Psoas muscle (tissue), 8 donors: ENCODE data around the gene TNIK. TPM values are rescaled to one million over a fixed set of nuclear protein-coding genes. Genes with fewer than 3 reads are reported as not detected.

Source experiments
- ATAC-seq, 4 donors: fragments of 200-7000 bp; cut with Tn5 transposase; one replicate each; pipeline ENCODE4 v1.9.1; 2020; ENCODE audit warnings: moderate library complexity in 3 of 4, mild to moderate bottlenecking in 2 of 4
- DNase-seq, 2 donors: peaks; one replicate each; pipeline ENCODE4 v3.0.0-alpha.2; 2020
- H3K27ac ChIP-seq: fragments of 200-600 bp; one replicate; pipeline ENCODE4 v1.8.0; 2022
- H3K27me3 ChIP-seq, 3 donors: fragments of 200-600 bp in 1 of 3; one replicate each; pipeline versions ENCODE4 v1.6.1 to v1.8.0; 2013 to 2022; ENCODE audit warnings: low read length in 2 of 3, mild to moderate bottlenecking in 2 of 3, moderate library complexity in 1 of 3; ENCODE audit not compliant: insufficient read depth in 3 of 3
- H3K36me3 ChIP-seq, 2 donors: fragments of 200-600 bp in 1 of 2; one replicate each; pipeline versions ENCODE4 v1.6.1 to v1.8.0; 2013 to 2022; ENCODE audit warnings: low read depth in 1 of 2, mild to moderate bottlenecking in 1 of 2, moderate library complexity in 1 of 2; ENCODE audit not compliant: insufficient read depth in 1 of 2
- H3K4me1 ChIP-seq: fragments of 200-600 bp; one replicate; pipeline ENCODE4 v1.8.0; 2022
- H3K4me3 ChIP-seq: fragments of 200-600 bp; one replicate; pipeline ENCODE4 v1.8.0; 2022; ENCODE audit warnings: mild to moderate bottlenecking
- H3K9me3 ChIP-seq: fragments of 200-600 bp; one replicate; pipeline ENCODE4 v1.8.0; 2022
- WGBS, 3 donors: extraction: QIAGEN DNeasy Blood & Tissue Kit; methylation state at CpG; one replicate each; pipeline versions ENCODE4 v1.1.6 to v1.1.7; 2013; 5-methylcytosine and 5-hydroxymethylcytosine counted together
- intact Hi-C, 2 donors: fragments of 100-400 bp; cut with DNase I; formaldehyde crosslinking; loops; one replicate each; pipeline versions ENCODE4 v1.11.0 to v1.14.2; 2022
- polyA plus RNA-seq, 3 donors: library from polyadenylated mRNA; stranded (reverse); fragments of 200-250 nt; gene quantifications; one replicate each; pipeline ENCODE4 v1.2.3, GENCODE V29; 2013
- total RNA-seq, 4 donors: library from RNA; stranded (reverse); fragmentation: NEBNext Ultra II Directional in 2 of 4; extraction: Animal tissue kit (Norgen Biotek cat#: 25700) in 2 of 4; gene quantifications; one replicate each; pipeline versions ENCODE4 v1.2.1 to v1.2.4, GENCODE V29; 2021 to 2023
- TF ChIP-seq, protein P1 (sequence below): fragments of 200-600 bp; IDR thresholded peaks from one replicate; pipeline ENCODE4 v1.8.0; 2022; ENCODE audit warnings: antibody characterized with exemption
- donor health status: healthy with polysubstance abuse.
- donor health status: DM: no; HTN: no; CAD: no; lungs with moderate emphysema.
- donor health status: Bipolar disorder and iron deficiency.
- donor health status: healthy.
- donor health status: DM: yes; HTN: yes; CAD: no.
- donor health status: DM: no; HTN: no; CAD: no.
- donor health status: DM: no; HTN: no; CAD: no.
- donor health status: DM: yes; HTN: yes; CAD: no.

The TNIK gene
- total and polyA plus RNA-seq, 7 donors, result 9.9 to 32.4 (median 12.5) TPM

DNA sequence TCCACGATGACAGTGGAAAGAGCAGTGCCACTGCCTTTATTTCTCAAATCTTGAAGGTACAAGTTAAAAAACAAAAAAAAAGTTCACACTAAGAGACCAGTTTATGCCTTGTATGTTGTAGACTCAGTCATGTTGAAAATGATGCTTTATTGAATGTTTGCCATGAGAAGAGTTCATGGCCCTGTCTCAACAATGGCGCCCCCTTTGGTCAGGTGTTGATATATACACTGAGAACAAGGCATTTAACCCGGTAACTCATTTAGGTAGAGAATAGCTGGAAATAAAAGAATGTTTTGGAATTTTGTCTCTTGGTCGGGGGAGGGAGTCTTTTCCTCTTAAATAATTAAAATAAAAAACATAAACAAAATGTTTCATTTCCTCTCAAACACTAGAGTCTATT, 288.1 kb downstream of the TNIK start:
- ATAC-seq (no peak), DNase-seq (no peak)
- TF ChIP-seq, protein P1, sequence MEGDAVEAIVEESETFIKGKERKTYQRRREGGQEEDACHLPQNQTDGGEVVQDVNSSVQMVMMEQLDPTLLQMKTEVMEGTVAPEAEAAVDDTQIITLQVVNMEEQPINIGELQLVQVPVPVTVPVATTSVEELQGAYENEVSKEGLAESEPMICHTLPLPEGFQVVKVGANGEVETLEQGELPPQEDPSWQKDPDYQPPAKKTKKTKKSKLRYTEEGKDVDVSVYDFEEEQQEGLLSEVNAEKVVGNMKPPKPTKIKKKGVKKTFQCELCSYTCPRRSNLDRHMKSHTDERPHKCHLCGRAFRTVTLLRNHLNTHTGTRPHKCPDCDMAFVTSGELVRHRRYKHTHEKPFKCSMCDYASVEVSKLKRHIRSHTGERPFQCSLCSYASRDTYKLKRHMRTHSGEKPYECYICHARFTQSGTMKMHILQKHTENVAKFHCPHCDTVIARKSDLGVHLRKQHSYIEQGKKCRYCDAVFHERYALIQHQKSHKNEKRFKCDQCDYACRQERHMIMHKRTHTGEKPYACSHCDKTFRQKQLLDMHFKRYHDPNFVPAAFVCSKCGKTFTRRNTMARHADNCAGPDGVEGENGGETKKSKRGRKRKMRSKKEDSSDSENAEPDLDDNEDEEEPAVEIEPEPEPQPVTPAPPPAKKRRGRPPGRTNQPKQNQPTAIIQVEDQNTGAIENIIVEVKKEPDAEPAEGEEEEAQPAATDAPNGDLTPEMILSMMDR, result no peak
- intact Hi-C loops, result no loop called here
- Histone ChIP-seq H3K4me1 (peaks cover 14% of the 10 kb centered on the region), H3K4me3 (no peak overlapping the region), H3K36me3 (peaks cover 0 to 13% of the 10 kb centered on the region in 2 donors), H3K9me3 (no peaks in the 10 kb centered on the region), H3K27me3 (no peaks in the 10 kb centered on the region), H3K27ac (no peak overlapping the region)
- 81 to 84% (median 83%) methylated on average over 4 of the region's 4 CpGs for WGBS, 3 donors

DNA sequence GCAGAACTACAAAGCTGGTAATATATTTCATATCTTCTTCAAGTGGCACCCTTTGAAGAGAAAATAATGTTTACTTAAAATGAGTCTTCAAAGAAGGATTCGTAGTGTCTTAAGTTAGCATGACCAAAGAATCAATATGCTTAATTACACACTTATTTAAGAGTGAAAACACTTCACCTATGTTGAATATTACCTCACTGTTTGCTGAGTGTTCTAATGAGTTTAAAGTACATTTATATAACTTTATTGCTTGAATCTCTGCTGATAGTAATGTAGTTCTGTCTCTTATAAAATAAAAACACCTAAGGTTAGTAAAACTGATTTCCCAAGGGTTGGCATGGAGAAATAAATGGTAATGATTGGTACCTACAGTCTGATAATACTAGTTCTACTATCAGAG, 290.3 kb downstream of the TNIK start:
- H3K36me3 ChIP-seq, result peaks cover 0 to 34% of the 10 kb centered on the region in 2 donors
- no peak for DNase-seq
- TF ChIP-seq, protein P1, result no peak
- no peak overlapping the region for H3K4me3 ChIP-seq
- no peaks in the 10 kb centered on the region for H3K27me3 ChIP-seq
- H3K9me3 ChIP-seq, result no peaks in the 10 kb centered on the region
- ATAC-seq, result no peak
- intact Hi-C loops, result no loop called here
- H3K27ac ChIP-seq, result no peak overlapping the region
- 84 to 88% (median 87%) methylated on average over 1 of the region's 1 CpG for whole genome bisulfite sequencing, 3 donors
- no peaks in the 10 kb centered on the region for H3K4me1 ChIP-seq

DNA sequence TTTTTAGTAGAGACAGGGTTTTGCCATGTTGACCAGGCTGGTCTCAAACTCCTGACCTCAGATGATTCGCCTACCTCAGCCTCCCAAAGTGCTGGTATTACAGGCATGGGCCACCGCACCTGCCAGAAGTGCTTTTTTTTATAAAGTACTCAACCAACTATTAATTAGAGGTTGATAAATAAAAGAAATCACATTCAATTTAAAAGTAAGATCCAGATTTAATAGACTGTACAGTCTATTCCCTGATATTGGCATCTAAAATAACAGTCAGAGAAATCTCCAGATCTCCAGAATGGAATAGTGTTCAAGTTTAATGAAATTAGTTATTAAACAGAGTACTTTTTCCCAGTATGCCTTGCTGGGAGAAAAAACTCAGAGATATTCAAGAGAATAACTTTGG, 290.8 kb downstream of the TNIK start:
- DNase-seq (no peak), ATAC-seq (no peak)
- intact Hi-C loops, result no loop called here

DNA sequence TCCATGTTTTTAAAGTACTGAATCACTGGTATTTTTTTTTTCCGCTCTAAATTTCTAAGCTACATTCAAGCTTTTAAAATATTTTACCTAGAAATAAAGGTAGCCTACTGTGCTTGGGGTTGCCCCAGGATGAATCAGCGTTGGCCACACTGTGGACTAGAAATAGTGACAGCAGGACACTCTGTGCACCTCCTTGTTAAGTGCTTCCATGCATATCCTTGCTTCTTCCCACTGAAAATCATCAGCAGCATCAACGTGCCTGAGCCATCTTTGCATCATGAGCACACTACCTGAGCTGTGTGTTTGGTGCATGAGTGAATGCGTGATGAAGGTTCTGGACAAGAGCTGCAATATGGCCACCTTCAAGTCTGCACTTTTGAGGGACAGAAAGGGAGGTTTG, 291.7 kb downstream of the TNIK start:
- WGBS, 3 donors, result 89 to 93% (median 90%) methylated on average over 4 of the region's 4 CpGs
- Histone ChIP-seq H3K4me3 (no peak overlapping the region), H3K27me3 (no peaks in the 10 kb centered on the region), H3K36me3 (peaks cover 0 to 44% of the 10 kb centered on the region in 2 donors), H3K4me1 (no peaks in the 10 kb centered on the region), H3K9me3 (no peaks in the 10 kb centered on the region), H3K27ac (no peak overlapping the region)
- DNase-seq (no peak), ATAC-seq (no peak)
- TF ChIP-seq, protein P1, result no peak
- intact Hi-C loops, result no loop called here

More for the DNA sequence above, 290.8 kb downstream of the TNIK start:
- H3K27ac ChIP-seq, result no peak overlapping the region
- no peaks in the 10 kb centered on the region for H3K4me1 ChIP-seq
- WGBS, 3 donors, result 50 to 71% (median 68%) methylated on average over 2 of the region's 2 CpGs
- H3K27me3 ChIP-seq, result no peaks in the 10 kb centered on the region
- H3K4me3 ChIP-seq, result no peak overlapping the region
- H3K9me3 ChIP-seq, result no peaks in the 10 kb centered on the region
- H3K36me3 ChIP-seq, result peaks cover 0 to 37% of the 10 kb centered on the region in 2 donors
- TF ChIP-seq, protein P1, result no peak

GRCh38 chr3:171168086-171168485, 292.1 kb downstream of the TNIK start:
- H3K4me3 ChIP-seq, result no peak overlapping the region
- no peak overlapping the region for H3K27ac ChIP-seq
- H3K4me1 ChIP-seq, result no peaks in the 10 kb centered on the region
- DNase-seq, result no peak
- TF ChIP-seq, protein P1, result no peak
- intact Hi-C loops, result no loop called here
- H3K27me3 ChIP-seq, result no peaks in the 10 kb centered on the region
- 79 to 89% (median 79%) methylated on average over 5 of the region's 5 CpGs for WGBS, 3 donors
- peaks cover 4% of the 10 kb centered on the region for H3K9me3 ChIP-seq
- peak in 1 of 4 donors; percentile 48 for ATAC-seq
- peaks cover 0 to 44% of the 10 kb centered on the region in 2 donors for H3K36me3 ChIP-seq
